CD14-positive monocyte (primary cell): ENCODE results near the gene CALD1. TPM values are rescaled to one million over a fixed set of nuclear protein-coding genes. Genes with fewer than 3 reads are reported as not detected.

Experiments
- DNase-seq, 3 donors: peaks; one replicate each; pipeline ENCODE4 v3.0.0-alpha.2; 2011 to 2022
- H2AFZ ChIP-seq: 2 replicates; pipeline ENCODE4 v1.6.0; 2012; ENCODE audit warnings: mild to moderate bottlenecking, low read depth, low read length, inconsistent platforms; ENCODE audit not compliant: insufficient read depth, poor library complexity, severe bottlenecking
- H3K27ac ChIP-seq, 2 donors: 1 replicate in 1 of 2; 2 replicates in 1 of 2; pipeline ENCODE4 v1.5.1; 2012 to 2013; ENCODE audit warnings: low read length in 2 of 2, control low read depth in 1 of 2, inconsistent platforms in 1 of 2, low read depth in 1 of 2, mild to moderate bottlenecking in 1 of 2
- H3K27me3 ChIP-seq, 2 donors: one replicate each; pipeline versions ENCODE4 v1.6.0 to v1.6.1; 2011 to 2013; ENCODE audit warnings: low read length in 2 of 2; ENCODE audit not compliant: control insufficient read depth in 2 of 2, insufficient read depth in 2 of 2
- H3K36me3 ChIP-seq, 2 donors: replicated peaks in 1 of 2; 1 replicate in 1 of 2; 2 replicates in 1 of 2; pipeline versions ENCODE4 v1.5.1 to v1.6.1; 2012 to 2013; ENCODE audit warnings: low read length in 2 of 2, control low read depth in 1 of 2, inconsistent platforms in 1 of 2, mild to moderate bottlenecking in 1 of 2; ENCODE audit not compliant: insufficient read depth in 2 of 2, control insufficient read depth in 1 of 2
- H3K4me1 ChIP-seq, 2 donors: 1 replicate in 1 of 2; 2 replicates in 1 of 2; pipeline versions ENCODE4 v1.5.1 to v1.6.1; 2012 to 2013; ENCODE audit warnings: low read length in 2 of 2, control low read depth in 1 of 2, inconsistent platforms in 1 of 2, mild to moderate bottlenecking in 1 of 2, moderate library complexity in 1 of 2; ENCODE audit not compliant: insufficient read depth in 2 of 2, control insufficient read depth in 1 of 2
- H3K4me2 ChIP-seq: replicated peaks from 2 replicates; pipeline ENCODE3; 2012; ENCODE audit warnings: low read length, moderate library complexity, mild to moderate bottlenecking; ENCODE audit not compliant: poor library complexity, severe bottlenecking; ENCODE audit errors: extremely low read depth
- H3K4me3 ChIP-seq, 3 experiments: fragments of 200-600 bp in 1 of 3; sonication (generic) in 1 of 3; replicated peaks in 1 of 3; 1 replicate in 2 of 3; 2 replicates in 1 of 3; pipeline ENCODE4 v1.5.1; 2011 to 2013; ENCODE audit warnings: low read length in 3 of 3, mild to moderate bottlenecking in 3 of 3, control low read depth in 2 of 3, low read depth in 2 of 3, inconsistent platforms in 1 of 3, moderate library complexity in 1 of 3
- H3K79me2 ChIP-seq: 2 replicates; pipeline ENCODE4 v1.6.0; 2012; ENCODE audit warnings: mild to moderate bottlenecking, control low read depth, inconsistent platforms, low read length, moderate library complexity; ENCODE audit not compliant: insufficient read depth
- H3K9ac ChIP-seq: 2 replicates; pipeline ENCODE4 v1.6.0; 2017; ENCODE audit warnings: low read length, mild to moderate bottlenecking; ENCODE audit not compliant: insufficient read depth, poor library complexity, severe bottlenecking
- H3K9me3 ChIP-seq, 2 donors: replicated peaks in 1 of 2; 1 replicate in 1 of 2; 2 replicates in 1 of 2; pipeline versions ENCODE4 v1.5.1 to v1.6.1; 2012 to 2013; ENCODE audit warnings: low read length in 2 of 2, control low read depth in 1 of 2; ENCODE audit not compliant: control insufficient read depth in 1 of 2, insufficient read depth in 1 of 2
- H4K20me1 ChIP-seq: 2 replicates; pipeline ENCODE4 v1.6.0; 2012; ENCODE audit warnings: mild to moderate bottlenecking, low read length, control low read depth, moderate library complexity; ENCODE audit not compliant: insufficient read depth
- H3K27ac Mint-ChIP-seq, 7 donors: one replicate each; pipeline ENCODE4 v1.8.0; 2020; ENCODE audit warnings: mild to moderate bottlenecking in 7 of 7, mixed read lengths in 7 of 7, moderate library complexity in 6 of 7, inconsistent platforms in 2 of 7
- H3K27me3 Mint-ChIP-seq, 3 donors: one replicate each; pipeline ENCODE4 v1.8.0; 2021 to 2022; ENCODE audit warnings: low read depth in 3 of 3, mild to moderate bottlenecking in 3 of 3, mixed read lengths in 3 of 3, moderate library complexity in 3 of 3, inconsistent platforms in 1 of 3
- H3K36me3 Mint-ChIP-seq, 2 donors: one replicate each; pipeline ENCODE4 v1.8.0; 2020; ENCODE audit warnings: mixed read lengths in 2 of 2, inconsistent platforms in 1 of 2, mild to moderate bottlenecking in 1 of 2
- H3K4me1 Mint-ChIP-seq: one replicate; pipeline ENCODE4 v1.8.0; 2020; ENCODE audit warnings: mild to moderate bottlenecking, mixed read lengths
- H3K4me3 Mint-ChIP-seq, 2 donors: one replicate each; pipeline ENCODE4 v1.8.0; 2020; ENCODE audit warnings: mild to moderate bottlenecking in 2 of 2, mixed read lengths in 2 of 2, moderate library complexity in 1 of 2
- H3K9me3 Mint-ChIP-seq, 7 donors: one replicate each; pipeline ENCODE4 v1.8.0; 2020 to 2022; ENCODE audit warnings: mixed read lengths in 7 of 7, mild to moderate bottlenecking in 6 of 7, moderate library complexity in 6 of 7, inconsistent platforms in 2 of 7
- WGBS: methylation state at CpG from one replicate; pipeline ENCODE4 v1.1.5; 2013; ENCODE audit warnings: missing lambda C conversion rate; ENCODE audit not compliant: insufficient coverage; 5-methylcytosine and 5-hydroxymethylcytosine counted together
- intact Hi-C, 2 donors: fragments of 100-400 bp; cut with micrococcal nuclease; formaldehyde crosslinking; loops; one replicate each; pipeline versions ENCODE4 v1.15.0 to v1.15.1; 2023
- polyA plus RNA-seq, 3 donors: library from polyadenylated mRNA; depleted of rRNA in 1 of 3; unstranded in 2 of 3; stranded (reverse) in 1 of 3; fragments of 300-500 nt in 2 of 3; fragments of >200 nt in 1 of 3; fragmentation: Illumina TruSeq in 2 of 3; gene quantifications; 1 replicate in 2 of 3; 2 replicates in 1 of 3; pipeline ENCODE4 v1.2.3, GENCODE V29; 2012 to 2021
- TF ChIP-seq, protein P1 (sequence below): fragments of 200-600 bp; IDR thresholded peaks from one replicate; pipeline ENCODE4 v1.8.0; 2022; ENCODE audit warnings: antibody characterized with exemption, mild to moderate bottlenecking

Gene CALD1
- polyA plus RNA-seq, 3 donors, result 0.18 TPM; not detected in 2

DNA sequence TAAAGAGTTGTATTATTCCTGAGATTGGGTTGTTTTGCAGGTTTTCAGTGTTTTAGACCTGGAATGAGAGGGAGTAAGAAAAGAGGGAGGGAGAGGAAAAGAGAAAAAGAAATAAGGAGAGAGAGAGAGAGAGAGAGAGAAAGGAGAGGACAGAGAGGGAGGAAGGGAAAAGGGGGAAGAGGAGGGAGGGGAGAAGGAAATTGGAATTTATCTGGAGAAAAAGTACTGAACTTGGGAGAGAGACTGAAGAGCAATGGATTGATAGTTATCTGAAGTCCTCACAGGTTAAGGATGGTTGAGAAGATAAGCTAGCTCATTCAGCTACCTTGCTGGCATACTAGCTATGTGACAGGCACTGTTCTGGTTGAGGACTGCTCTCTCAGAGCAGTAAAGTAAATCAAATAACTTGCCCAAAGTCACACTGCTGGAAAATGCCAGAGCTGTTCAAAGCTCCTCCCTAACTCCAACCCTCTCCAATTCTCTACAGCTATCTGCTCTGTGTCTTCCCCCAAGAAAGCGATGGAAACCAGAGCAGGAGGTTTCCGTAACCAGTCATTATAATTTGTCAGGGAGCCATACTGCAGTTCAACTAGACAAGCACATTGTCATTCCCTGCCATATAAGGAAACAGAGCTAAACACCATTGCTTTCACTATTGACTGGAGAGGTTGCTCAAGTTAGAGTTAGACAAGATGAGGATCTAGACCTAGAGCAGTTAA, 10.7 kb downstream of the CALD1 start:
- Histone ChIP-seq H3K79me2 (no peaks in the 10 kb centered on the region), H3K27ac (no peak overlapping the region), H3K4me1 (no peaks in the 10 kb centered on the region), H3K9me3 (peaks cover 0 to 19% of the 10 kb centered on the region in 2 donors), H3K9ac (no peak overlapping the region), H3K27me3 (no peaks in the 10 kb centered on the region), H3K4me2 (no peak overlapping the region), H3K36me3 (no peaks in the 10 kb centered on the region), H2AFZ (no peak overlapping the region), H3K4me3 (no peak overlapping the region), H4K20me1 (no peaks in the 10 kb centered on the region)
- H3K9me3 Mint-ChIP-seq, result peaks cover 6 to 24% (median 10%) of the 10 kb centered on the region in 7 donors
- H3K4me1 Mint-ChIP-seq, result no peaks in the 10 kb centered on the region
- WGBS, result no CpG with 5 or more reads among the region's 2 CpGs
- intact Hi-C loops, result no loop called here
- DNase-seq, result no peak
- no peak overlapping the region for H3K4me3 Mint-ChIP-seq
- peaks cover 2 to 7% (median 5%) of the 10 kb centered on the region in 3 donors for H3K27me3 Mint-ChIP-seq
- TF ChIP-seq, protein P1, sequence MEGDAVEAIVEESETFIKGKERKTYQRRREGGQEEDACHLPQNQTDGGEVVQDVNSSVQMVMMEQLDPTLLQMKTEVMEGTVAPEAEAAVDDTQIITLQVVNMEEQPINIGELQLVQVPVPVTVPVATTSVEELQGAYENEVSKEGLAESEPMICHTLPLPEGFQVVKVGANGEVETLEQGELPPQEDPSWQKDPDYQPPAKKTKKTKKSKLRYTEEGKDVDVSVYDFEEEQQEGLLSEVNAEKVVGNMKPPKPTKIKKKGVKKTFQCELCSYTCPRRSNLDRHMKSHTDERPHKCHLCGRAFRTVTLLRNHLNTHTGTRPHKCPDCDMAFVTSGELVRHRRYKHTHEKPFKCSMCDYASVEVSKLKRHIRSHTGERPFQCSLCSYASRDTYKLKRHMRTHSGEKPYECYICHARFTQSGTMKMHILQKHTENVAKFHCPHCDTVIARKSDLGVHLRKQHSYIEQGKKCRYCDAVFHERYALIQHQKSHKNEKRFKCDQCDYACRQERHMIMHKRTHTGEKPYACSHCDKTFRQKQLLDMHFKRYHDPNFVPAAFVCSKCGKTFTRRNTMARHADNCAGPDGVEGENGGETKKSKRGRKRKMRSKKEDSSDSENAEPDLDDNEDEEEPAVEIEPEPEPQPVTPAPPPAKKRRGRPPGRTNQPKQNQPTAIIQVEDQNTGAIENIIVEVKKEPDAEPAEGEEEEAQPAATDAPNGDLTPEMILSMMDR, result no peak
- no peak overlapping the region for H3K27ac Mint-ChIP-seq
- no peaks in the 10 kb centered on the region for H3K36me3 Mint-ChIP-seq

DNA sequence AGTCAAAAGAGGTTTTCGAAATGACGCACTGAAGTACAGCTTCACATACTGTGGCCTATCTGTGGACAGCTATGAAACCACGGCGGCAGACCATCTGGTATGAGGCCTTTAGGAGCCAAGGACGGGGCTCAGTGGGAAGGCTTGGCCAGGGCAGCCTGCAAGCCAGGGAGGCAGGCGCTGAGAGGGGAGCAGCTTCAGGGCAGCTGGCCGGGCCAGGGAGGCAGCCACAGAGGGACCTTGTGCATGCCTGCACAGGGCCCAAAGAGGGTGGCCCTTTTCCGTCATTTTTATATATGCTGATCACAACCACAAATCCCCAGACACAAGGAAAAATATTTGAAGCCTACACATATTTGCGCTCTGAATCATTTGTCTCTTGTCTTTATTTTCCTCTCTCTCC, 13.5 kb downstream of the CALD1 start:
- no peak overlapping the region for H3K4me2 ChIP-seq
- H3K27ac Mint-ChIP-seq, result no peak overlapping the region
- 96% methylated on average over 8 of the region's 9 CpGs for WGBS
- peaks cover 13 to 40% (median 17%) of the 10 kb centered on the region in 7 donors for H3K9me3 Mint-ChIP-seq
- H3K4me1 Mint-ChIP-seq, result no peaks in the 10 kb centered on the region
- no peak overlapping the region for H3K9ac ChIP-seq
- no peaks in the 10 kb centered on the region for H3K79me2 ChIP-seq
- TF ChIP-seq, protein P1, result no peak
- no peaks in the 10 kb centered on the region for H3K4me1 ChIP-seq
- no peaks in the 10 kb centered on the region for H3K36me3 ChIP-seq
- peaks cover 0 to 26% of the 10 kb centered on the region in 2 donors for H3K9me3 ChIP-seq
- H3K36me3 Mint-ChIP-seq, result no peaks in the 10 kb centered on the region
- no peak overlapping the region for H3K4me3 ChIP-seq
- intact Hi-C loops, result no loop called here
- peaks cover 2 to 7% (median 5%) of the 10 kb centered on the region in 3 donors for H3K27me3 Mint-ChIP-seq
- no peak overlapping the region for H3K27ac ChIP-seq
- H3K27me3 ChIP-seq, result no peaks in the 10 kb centered on the region
- no peaks in the 10 kb centered on the region for H4K20me1 ChIP-seq
- H2AFZ ChIP-seq, result no peak overlapping the region
- H3K4me3 Mint-ChIP-seq, result no peak overlapping the region
- DNase-seq, result no peak
